Heart right ventricle (tissue), 16 donors: ENCODE measurements around the gene THSD7B. TPM values are rescaled to one million over a fixed set of nuclear protein-coding genes. Genes with fewer than 3 reads are reported as not detected.

ENCODE experiments used
- ATAC-seq, 8 donors: fragments of 200-7000 bp; cut with Tn5 transposase; one replicate each; pipeline ENCODE4 v1.9.1; 2020; ENCODE audit warnings: mild to moderate bottlenecking in 8 of 8, moderate library complexity in 8 of 8, moderate number of reproducible peaks in 1 of 8
- DNase-seq, 2 donors: peaks; one replicate each; pipeline ENCODE4 v3.0.0-alpha.2; 2020
- H3K27ac ChIP-seq, 10 donors: fragments of 200-600 bp; sonication (generic) in 2 of 10; one replicate each; pipeline versions ENCODE4 v1.5.0 to v1.8.0; 2020 to 2022; ENCODE audit warnings: mild to moderate bottlenecking in 3 of 10
- H3K27me3 ChIP-seq, 7 donors: fragments of 200-600 bp; one replicate each; pipeline ENCODE4 v1.8.0; 2021 to 2022; ENCODE audit warnings: mild to moderate bottlenecking in 2 of 7
- H3K36me3 ChIP-seq, 9 donors: fragments of 200-600 bp; sonication (generic) in 1 of 9; one replicate each; pipeline versions ENCODE4 v1.5.0 to v1.8.0; 2020 to 2022; ENCODE audit warnings: mild to moderate bottlenecking in 2 of 9
- H3K4me1 ChIP-seq, 9 donors: fragments of 200-600 bp; sonication (generic) in 1 of 9; one replicate each; pipeline versions ENCODE4 v1.5.0 to v1.8.0; 2020 to 2022; ENCODE audit warnings: mild to moderate bottlenecking in 4 of 9
- H3K4me3 ChIP-seq, 10 donors: fragments of 200-600 bp; sonication (generic) in 2 of 10; one replicate each; pipeline versions ENCODE4 v1.5.0 to v1.8.0; 2020 to 2022; ENCODE audit warnings: mild to moderate bottlenecking in 7 of 10, moderate library complexity in 2 of 10
- H3K9me3 ChIP-seq, 11 donors: fragments of 200-600 bp in 10 of 11; sonication (generic) in 2 of 11; one replicate each; pipeline versions ENCODE4 v1.5.0 to v1.8.0; 2013 to 2022; ENCODE audit warnings: mild to moderate bottlenecking in 2 of 11, control low read depth in 1 of 11, moderate library complexity in 1 of 11
- CTCF ChIP-seq, 9 donors: fragments of 200-600 bp; sonication (generic) in 2 of 9; IDR thresholded peaks; one replicate each; pipeline versions ENCODE4 v1.5.0 to v1.8.0; 2021 to 2022; ENCODE audit warnings: antibody characterized with exemption in 9 of 9, mild to moderate bottlenecking in 5 of 9, moderate library complexity in 1 of 9
- WGBS, 2 donors: extraction: QIAGEN DNeasy Blood & Tissue Kit; methylation state at CpG; one replicate each; pipeline ENCODE4 v1.1.7; 2013; ENCODE audit warnings: inconsistent platforms in 1 of 2; 5-methylcytosine and 5-hydroxymethylcytosine counted together
- intact Hi-C, 10 donors: fragments of 100-400 bp; cut with DNase I; formaldehyde crosslinking; loops; one replicate each; pipeline versions ENCODE4 v1.11.1 to v1.14.2; 2022
- polyA plus RNA-seq, 2 donors: library from polyadenylated mRNA; stranded (reverse); fragments of 200-250 nt; gene quantifications; one replicate each; pipeline ENCODE4 v1.2.3, GENCODE V29; 2013
- total RNA-seq, 10 donors: library from RNA; stranded (reverse); fragmentation: NEBNext Ultra II Directional in 3 of 10; extraction: Animal tissue kit (Norgen Biotek cat#: 25700) in 3 of 10; gene quantifications; one replicate each; pipeline versions ENCODE4 v1.2.1 to v1.2.4, GENCODE V29; 2021 to 2023
- donor health status: Arrhythmogenic right ventricular cardiomyopathy.
- donor health status: ischemic (EF 13 %, LVEDD 7.1; RV severe dilation, severe dysfunction).
- donor health status: healthy with polysubstance abuse.
- donor health status: DM: no; HTN: yes; CAD: no.
- donor health status: DM: no; HTN: no; CAD: no.
- donor health status: ischemic (EF 25% LVEDD 6.9; RV normal size, moderate dysfunction).
- donor health status: ischemic (EF 25% LVEDD 5.7; RV mildly dilated, moderate dysfunction).
- donor health status: healthy.
- donor health status: DM: yes; HTN: yes; CAD: no.
- donor health status: Ischemic cardiomyopathy.
- donor health status: ischemic (EF 35%, LVEDD 5.7; RV mildly dilated, moderate dysfunction).
- donor health status: nonischemic (EF 11% LVEDD 7.7; RV severe dilation, severe dysfunction).
- donor health status: DM: yes; HTN: yes; CAD: no.
- donor health status: PGD.
- donor health status: ischemic (EF 29% LVEDD 5.4; RV normal size, mild dysfunction).
- donor health status: nonischemic (EF 23%, LVEDD 6.1; RV moderate dilation, normal function).

Gene THSD7B
- total and polyA plus RNA-seq, 12 donors: 0.01 to 0.39 (median 0.18) TPM

- DNase-seq (no peak), ATAC-seq (no peak)
- H3K4me3 ChIP-seq: no peak overlapping the region
- intact Hi-C loops: no loop called here
- no peaks in the 10 kb centered on the region for H3K4me1 ChIP-seq
- no peak overlapping the region for H3K27ac ChIP-seq
- H3K36me3 ChIP-seq: no peaks in the 10 kb centered on the region
- TF ChIP-seq CTCF (IDR thresholded peaks at IDR 0.05): no peak
- no peaks in the 10 kb centered on the region for H3K27me3 ChIP-seq
- WGBS, 2 donors: 69 to 70% methylated on average over 2 of the region's 2 CpGs
- no peaks in the 10 kb centered on the region for H3K9me3 ChIP-seq
These were observed 760.4 kb downstream of the THSD7B start for GRCh38 chr2:137525641-137526190.

GRCh38 chr2:137535897-137536296, 770.6 kb downstream of the THSD7B start:
- no peaks in the 10 kb centered on the region for H3K4me1 ChIP-seq
- no peaks in the 10 kb centered on the region for H3K36me3 ChIP-seq
- no peak overlapping the region for H3K27ac ChIP-seq
- H3K4me3 ChIP-seq: no peak overlapping the region
- no peak for TF ChIP-seq CTCF (IDR thresholded peaks at IDR 0.05)
- no peak for DNase-seq
- 65 to 77% methylated on average over 5 of the region's 5 CpGs for WGBS, 2 donors
- intact Hi-C loops: no loop called here
- H3K9me3 ChIP-seq: peaks cover 0 to 2% (median 0%) of the 10 kb centered on the region in 11 donors
- H3K27me3 ChIP-seq: no peaks in the 10 kb centered on the region
- no peak for ATAC-seq

GRCh38 chr2:137539336-137539735, 774.0 kb downstream of the THSD7B start:
- intact Hi-C loops: no loop called here
- Histone ChIP-seq H3K36me3 (no peaks in the 10 kb centered on the region), H3K27me3 (no peaks in the 10 kb centered on the region), H3K4me3 (no peak overlapping the region), H3K4me1 (no peaks in the 10 kb centered on the region), H3K9me3 (peaks cover 0 to 24% (median 0%) of the 10 kb centered on the region in 11 donors), H3K27ac (no peak overlapping the region)
- 70 to 71% methylated on average over 1 of the region's 1 CpG for WGBS, 2 donors
- ATAC-seq (no peak), DNase-seq (no peak)
- no peak for TF ChIP-seq CTCF (IDR thresholded peaks at IDR 0.05)

GRCh38 chr2:137547842-137548241, 782.5 kb downstream of the THSD7B start:
- 66 to 67% methylated on average over 6 of the region's 6 CpGs for WGBS, 2 donors
- no peaks in the 10 kb centered on the region for H3K4me1 ChIP-seq
- H3K27me3 ChIP-seq: peaks cover 0 to 2% (median 0%) of the 10 kb centered on the region in 7 donors
- intact Hi-C loops: no loop called here
- H3K4me3 ChIP-seq: no peak overlapping the region
- H3K27ac ChIP-seq: no peak overlapping the region
- H3K9me3 ChIP-seq: peaks cover 0 to 3% (median 0%) of the 10 kb centered on the region in 11 donors
- TF ChIP-seq CTCF (IDR thresholded peaks at IDR 0.05): no peak
- no peaks in the 10 kb centered on the region for H3K36me3 ChIP-seq
- ATAC-seq (no peak), DNase-seq (no peak)
